ENCODE measurements around the gene MYO5B.
"Not testable (repeated sequence)": the region's sequence is repeated elsewhere in the genome, so short reads cannot be mapped to it uniquely, and the experiment has no call there.

The MYO5B gene

GRCh38 chr18:49910019-49910418 is 284.9 kb downstream of the MYO5B start:
- DNase-seq = peak in 1 of 3 experiments; percentile 12

GRCh38 chr18:49907346-49907929 is 287.5 kb downstream of the MYO5B start:
- peak in 2 of 3 experiments; percentile 31 to 38 for DNase-seq

DNA sequence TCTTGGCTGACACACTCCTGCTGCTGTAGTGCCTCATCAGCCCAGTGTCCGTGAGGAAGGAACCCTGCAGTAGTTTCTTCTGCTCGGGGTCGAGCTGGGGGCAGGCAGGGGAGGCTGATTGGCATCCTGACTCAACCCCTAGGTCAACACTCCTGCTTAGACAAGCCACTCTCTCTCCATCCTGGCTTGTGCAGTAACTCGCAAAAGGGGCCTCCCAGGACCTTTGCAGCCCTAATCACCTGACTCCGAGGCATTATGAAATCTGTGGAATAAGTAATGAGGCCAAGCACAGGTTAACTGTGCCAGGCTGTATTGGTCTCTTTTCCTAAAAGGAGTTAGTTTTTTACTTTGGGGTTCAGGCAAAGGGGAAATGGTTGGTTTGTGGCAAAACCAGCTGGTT is 289.2 kb downstream of the MYO5B start:
- DNase-seq = no peak

GRCh38 chr18:49904871-49905555 is 289.9 kb downstream of the MYO5B start:
- DNase-seq = no peak

DNA sequence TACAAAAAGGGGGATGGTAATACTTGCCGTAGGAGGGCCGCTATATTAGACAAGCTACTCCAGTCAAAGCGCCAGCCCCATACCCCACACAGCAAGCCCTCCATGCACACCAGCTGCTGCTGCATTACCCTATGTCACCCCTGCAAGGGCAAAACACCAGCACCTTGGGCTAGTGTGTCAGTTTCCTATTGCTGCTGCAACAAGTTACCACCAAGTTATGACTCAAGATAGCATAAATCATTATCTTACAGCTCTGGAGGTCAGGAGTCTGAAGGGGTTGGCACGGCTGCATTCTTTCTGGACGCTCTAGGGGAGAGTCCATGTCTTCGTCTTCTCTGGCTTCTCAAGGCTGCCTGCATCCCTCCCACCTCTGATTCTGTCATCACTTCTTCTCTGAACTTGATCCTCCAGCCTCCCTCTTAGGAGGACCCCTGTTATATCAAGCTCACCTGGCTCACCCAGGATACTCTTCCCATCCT is 293.0 kb downstream of the MYO5B start:
- no peak for DNase-seq

DNA sequence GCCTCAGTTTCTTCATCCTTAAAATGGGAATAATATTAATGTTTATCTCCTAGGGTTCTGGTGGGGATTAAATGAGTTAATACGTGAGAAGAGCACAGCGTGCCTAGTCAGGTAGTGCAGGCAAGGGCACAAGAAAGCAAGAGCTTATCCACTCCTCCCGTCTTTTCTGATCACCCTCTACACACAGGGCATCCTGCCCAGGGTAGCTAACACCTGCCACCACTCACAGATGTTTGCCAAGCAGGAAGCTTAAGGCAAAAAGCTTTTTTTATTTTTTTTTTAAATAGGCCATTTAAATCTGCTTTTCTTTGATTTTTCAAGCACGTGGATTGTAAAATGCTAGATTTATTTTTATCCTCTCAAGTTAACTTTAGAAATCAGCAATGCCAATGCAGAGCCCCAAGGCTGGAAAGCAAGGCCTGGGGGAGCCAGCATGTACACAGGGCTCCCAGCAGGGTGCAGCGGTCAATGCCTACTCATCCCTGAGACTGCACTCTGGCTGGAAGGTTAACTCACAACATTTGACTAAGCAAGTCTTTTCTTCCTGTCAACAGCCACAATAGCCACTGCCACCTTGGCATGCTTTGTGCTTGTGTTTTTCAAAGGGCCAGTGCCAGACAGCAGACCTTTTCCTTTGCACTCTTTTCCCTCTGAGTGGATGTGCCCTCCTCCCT is 295.2 kb downstream of the MYO5B start:
- DNase-seq = peak; percentile 27 to 88 (median 75)

DNA sequence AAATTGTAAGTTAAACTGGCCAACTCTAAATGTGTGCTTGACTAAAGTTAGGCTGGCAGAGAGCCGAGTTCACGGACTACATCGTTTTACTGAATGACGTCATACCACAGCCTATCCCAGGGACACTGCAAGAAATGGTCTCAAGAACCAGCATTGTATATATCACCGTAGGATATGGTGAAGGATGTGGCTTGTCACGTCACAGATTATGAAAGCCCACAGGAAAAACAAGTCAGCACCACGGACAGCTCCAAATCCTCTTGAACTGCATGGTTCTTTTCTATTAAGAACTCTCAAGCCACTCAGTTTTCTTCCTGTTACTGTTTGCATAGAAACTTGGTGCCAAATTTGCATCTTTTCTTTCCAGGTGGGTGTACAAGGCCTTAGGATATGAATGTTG is 296.5 kb downstream of the MYO5B start:
- DNase-seq = no peak

DNA sequence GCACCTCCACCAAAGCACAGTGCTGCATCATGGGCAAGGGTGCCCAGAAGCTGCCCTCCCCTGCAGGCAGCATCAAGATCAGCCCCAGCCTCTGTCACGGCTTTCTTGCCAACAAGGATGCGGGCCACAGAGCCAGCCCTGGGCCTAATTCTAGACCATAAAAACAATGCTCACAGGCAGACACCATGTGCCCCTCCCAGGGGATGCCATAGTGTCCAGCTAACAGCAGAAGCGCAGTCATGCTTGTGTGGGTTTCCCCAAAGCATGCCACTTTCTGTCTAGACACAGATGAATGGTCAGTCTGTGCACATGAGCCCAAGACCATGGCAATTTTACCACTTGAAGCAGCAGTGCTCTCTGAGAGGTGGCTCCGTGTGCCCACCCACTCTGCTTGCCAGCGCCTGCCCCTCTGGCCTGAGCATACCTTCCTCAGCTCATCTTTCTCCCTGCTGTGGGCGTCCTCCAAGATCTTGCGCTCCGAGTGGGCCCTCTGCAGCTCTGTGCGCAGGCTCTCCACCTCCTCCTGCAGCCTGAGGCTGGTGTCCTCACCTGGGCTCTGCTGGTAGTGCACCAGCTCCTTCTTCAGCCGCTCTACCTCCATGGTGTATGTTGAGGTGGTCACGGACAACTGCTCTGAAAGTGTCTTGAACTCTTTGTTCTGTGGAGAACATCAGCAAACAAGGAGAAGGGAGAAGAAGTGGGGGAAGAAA is 300.3 kb downstream of the MYO5B start:
- peak in 1 of 3 experiments; percentile 65 for DNase-seq

GRCh38 chr18:49893036-49893435 is 301.9 kb downstream of the MYO5B start:
- DNase-seq = no peak

DNA sequence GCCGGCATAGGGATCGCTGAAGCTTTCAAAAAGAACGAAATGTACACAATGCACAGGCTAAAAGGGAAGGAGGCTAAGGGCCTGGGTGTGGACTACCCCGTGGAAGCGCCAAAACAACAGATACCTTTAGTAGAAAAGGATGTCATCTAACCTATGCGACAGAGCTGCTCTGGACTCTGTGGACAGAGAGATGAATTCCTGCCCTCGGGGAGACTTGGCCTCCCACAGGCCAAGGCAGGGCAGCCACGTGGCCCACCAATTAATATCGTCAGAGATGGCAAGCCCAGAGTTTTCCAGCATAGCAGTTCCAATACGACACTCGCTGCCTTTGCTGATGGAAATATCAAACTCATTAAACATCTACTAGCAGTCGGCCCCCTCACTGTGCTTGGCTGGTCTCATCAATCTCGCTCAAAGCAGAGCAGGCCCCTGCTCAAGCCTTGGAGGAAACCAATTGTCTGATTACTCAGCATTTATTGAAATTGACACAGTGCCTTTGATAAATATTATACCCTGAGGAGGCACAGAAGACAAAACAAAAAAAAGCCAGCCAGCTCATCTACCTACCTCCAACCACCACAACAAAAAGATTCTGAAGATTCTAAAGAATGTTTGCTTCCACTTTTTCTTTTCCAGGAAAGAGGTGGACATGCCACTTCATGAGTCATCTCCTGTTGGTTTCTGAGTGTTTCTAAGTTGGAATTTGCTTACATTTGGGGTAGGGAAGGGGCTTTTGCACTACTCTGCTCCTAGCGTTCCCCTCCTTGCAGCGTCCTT is 302.6 kb downstream of the MYO5B start:
- peak in 1 of 3 experiments; percentile 10 for DNase-seq

GRCh38 chr18:49890041-49890440 is 304.9 kb downstream of the MYO5B start:
- DNase-seq = peak in 2 of 3 experiments; percentile 71 to 90

- DNase-seq = not testable (repeated sequence)
Measured at GRCh38 chr18:49889552-49889951, 305.4 kb downstream of the MYO5B start.

GRCh38 chr18:49886891-49887764 is 307.8 kb downstream of the MYO5B start:
- DNase-seq = no peak

- no peak for DNase-seq
Measured at GRCh38 chr18:49884959-49885358, 310.0 kb downstream of the MYO5B start.

- DNase-seq = no peak
Measured at GRCh38 chr18:49884465-49884864, 310.5 kb downstream of the MYO5B start.

- no peak for DNase-seq
Measured at GRCh38 chr18:49880661-49881060, 314.3 kb downstream of the MYO5B start.

GRCh38 chr18:49879271-49879580 is 315.7 kb downstream of the MYO5B start:
- no peak for DNase-seq

DNA sequence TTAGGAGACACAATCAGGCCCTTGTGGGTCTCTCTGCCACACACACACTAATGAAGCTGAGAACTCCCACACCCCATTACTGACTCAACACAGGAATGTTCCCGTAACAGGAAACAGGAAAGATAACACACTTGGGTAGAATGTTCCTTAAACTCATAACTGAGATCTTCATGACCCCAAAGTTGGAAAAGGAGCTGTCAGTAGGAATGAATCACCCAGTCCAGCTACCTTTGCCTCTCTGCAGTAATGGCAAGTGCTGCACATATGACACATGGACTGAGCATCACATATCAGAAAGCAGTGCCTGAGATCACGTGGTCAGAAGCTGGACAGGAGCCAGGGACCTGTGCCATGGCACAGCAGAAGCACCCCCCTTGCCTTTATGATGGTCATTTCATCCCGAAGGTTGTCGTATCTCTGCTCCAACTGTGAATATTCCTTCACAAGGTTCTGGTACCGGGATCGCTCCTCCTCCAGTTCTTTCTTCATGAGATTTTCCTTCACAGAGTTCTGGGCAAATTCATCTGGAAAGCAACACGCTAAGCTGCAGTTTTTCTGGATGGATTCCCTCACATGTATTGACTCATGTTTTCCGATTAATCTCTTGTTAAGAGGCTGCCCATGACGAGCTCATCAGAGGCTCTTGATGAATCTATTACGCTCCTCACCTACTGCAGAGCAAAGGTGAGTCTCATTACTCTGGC is 316.2 kb downstream of the MYO5B start:
- no peak for DNase-seq

DNA sequence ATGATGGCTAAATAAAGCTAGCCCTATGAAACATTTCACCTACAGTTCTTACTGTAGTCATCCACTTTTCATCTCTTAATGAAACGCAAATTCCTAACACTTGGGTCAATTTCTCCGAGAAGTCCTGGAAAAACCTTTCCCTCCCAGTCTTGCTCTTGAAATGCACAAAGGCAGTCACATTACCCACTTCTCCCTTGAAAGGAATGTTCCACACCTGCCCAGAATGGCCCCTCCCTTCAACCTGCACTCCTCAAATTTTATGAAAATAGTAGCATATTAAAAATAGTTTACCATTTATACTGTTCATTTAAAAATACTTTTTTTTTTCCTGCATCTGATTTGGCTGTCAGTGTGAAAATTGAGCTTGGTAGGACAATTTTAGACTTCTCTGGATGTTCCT is 316.9 kb downstream of the MYO5B start:
- DNase-seq = no peak

GRCh38 chr18:49876536-49876935 is 318.4 kb downstream of the MYO5B start:
- no peak for DNase-seq

GRCh38 chr18:49875783-49876182 is 319.2 kb downstream of the MYO5B start:
- no peak for DNase-seq
